HG03457 (cell line): ENCODE data around the gene CDYL.

Experiments used
- ATAC-seq: cut with Tn5 transposase; IDR thresholded peaks from one replicate; pipeline ENCODE4 v1.9.1; 2021; ENCODE audit warnings: moderate number of reproducible peaks; ENCODE audit not compliant: unreplicated experiment

CDYL gene

DNA sequence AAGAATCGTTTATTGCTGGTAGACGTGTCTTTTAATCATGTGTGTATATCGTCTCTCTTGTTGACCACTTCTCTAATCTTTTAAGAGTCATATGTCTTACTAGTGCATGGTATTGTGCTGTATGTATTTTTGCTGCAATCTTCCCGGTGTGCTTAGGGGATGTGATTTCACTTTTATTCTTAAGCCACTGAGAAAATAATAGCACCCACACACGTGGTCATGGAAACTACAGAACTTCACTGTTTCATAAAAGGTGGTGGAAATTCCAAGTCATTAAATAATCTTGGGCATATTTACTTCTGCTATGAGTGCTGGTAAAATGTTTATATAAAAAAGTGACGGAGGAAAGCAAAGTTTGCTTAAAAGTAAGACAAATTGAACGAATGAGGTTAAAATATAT, 3.0 kb upstream of the CDYL start:
- ATAC-seq: no peak

DNA sequence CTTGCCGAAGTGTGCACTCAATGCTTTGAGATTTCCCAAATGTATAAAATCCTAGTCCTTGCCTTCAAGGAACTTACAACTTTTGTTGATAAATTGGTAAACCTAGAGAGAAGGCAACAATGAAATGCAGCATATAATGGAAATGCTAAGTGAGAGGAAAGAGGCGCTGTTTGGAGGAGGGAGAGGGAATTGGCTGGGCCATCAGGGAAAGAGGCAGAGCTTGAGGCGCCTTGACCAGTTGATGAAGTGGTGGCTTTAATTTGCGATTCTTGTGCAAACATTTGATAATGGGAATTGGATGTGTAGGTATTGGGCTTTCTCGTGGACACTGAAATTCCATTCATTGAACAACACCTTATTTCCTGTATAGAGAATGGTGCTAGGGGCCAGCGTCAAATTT, 1.9 kb upstream of the CDYL start:
- ATAC-seq: no peak

DNA sequence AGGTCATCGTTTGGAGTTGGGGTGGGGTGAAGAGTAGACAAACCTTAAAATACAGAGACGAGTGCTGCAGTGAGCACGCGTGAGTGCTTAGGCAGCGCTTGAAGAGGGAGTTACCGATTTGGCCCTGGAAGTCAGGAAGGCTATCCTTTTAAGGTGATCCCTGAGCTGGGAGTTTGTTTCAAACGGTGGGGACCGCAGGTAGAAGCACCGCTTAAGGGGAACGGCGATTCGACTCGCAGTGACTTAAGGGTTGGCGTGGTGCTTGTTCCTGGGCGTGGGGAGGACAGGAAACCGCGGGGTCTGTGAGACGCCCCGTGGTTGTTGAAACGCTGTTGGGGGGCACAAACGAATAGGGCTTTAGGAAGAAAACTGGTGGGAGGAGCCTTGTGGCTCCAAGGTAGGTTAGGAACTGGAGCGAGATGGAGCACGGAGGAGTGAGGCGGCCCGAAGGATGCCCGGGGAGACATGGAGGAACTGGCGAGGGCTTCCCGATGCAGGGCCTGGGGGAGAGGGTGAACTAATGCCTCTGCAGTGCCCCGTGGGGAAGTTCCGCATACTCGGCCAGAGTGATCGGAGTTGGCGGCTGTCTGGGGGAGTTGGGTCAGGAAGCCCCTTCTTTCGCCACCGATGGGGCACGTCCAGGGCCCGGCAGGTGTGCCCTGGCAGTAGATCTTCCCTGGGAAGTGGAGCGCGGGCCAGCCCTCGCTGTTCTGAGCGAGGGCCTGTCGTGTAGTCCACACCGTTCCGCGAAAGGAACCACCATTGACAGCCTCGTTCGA, 1.3 kb upstream of the CDYL start:
- no peak for ATAC-seq

DNA sequence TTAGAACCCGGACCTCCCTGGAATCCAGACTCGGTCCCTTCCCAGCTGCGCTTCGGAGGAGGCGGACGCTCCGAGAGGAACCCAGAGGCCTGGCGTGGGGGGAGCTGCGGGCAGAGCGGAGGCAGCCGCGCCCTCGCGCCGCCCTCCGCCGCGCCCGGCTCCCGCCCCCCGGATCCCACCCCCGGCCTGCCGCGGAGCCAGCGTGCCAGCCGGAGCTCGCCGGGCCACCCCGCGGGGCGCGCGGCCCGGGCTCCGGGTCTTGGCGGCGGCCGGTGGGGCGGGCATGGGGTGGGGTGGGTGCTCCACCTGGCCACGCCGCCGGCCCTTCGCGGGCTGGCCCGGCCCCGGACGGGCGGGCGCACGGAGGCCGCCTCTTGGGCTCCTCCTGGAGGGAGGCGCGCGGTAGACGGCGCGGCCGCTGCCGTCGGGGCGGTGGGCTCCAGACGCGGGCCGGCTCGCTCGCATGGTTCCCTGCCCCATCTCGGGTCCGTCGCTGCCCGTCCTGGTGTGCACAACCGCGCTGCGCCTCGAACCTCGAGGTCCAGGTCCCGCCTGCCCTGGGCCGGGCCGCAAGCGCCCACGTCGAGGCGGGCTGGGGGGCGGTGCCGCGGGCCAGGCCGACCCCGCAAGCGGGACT, 592 bp upstream of the CDYL start:
- peak; percentile 33 for ATAC-seq

DNA sequence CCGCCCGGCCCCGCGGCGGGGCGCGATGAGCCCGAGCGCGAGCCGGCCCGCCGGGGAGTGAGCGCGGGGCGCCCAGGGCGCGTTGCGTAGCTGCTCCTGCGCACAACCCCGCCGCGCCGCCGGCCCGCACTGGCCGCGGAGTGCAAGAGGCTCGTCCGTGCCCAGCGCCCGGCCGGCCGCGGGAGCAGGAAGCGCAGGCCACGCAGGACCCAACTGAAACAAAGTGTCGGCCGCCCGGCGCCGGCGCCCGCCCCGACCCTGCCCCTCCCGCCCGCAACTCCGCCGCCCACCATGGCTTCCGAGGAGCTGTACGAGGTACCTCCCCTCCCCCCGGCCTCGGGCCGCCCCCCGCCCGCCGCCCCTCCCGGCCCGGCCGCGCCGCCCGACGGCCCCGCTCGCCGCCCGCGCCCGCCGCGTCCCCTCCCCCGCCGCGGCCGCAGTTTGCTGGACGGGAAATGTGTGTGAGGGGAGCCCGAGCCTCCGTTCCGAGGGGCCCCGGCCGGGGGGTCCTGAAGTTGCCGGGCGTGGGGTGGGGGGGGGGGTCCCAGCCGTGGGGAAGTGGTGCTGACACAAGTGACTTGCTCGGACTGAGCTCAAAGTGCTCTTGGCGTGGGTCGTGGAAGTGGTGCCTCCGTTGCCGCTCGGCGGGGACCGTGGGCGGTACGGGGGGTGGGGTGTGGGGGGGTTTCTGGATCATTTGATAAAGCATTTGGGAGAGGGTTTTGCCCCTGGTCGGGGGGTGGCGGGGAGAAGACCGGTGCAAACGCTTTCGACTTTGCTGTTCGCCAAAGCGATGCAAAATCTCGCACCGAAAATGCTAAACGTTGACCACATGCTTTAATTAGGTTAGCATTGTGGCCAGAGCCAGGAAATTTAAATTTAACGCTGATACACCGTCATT, 539 bp downstream of the CDYL start:
- no peak for ATAC-seq

DNA sequence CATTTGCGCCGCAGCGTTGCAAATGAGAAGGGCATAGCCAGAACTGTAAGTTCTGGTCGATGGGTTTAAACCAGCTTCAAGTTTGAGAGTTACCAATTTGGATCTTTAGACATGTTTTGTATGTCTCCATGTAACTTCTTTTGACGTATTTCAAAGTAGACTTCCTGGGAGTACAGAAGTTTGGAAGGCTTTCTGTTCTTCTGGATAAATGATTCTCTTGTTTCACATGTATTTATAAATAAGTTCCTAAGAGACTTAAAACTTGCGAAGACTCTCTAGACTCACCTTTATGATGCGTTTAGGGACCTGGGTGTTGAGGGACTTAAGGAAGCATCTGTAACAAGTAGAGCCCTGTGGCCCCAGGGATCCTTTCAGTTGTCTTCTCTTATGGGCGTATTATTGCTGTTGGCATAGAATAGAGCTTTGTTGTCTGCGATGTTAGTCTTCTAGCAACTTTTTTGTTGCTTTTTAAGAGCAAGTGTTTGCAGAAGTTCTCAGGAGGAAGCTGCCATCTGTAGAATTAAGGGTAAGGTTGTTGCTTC, 1.3 kb downstream of the CDYL start:
- no peak for ATAC-seq

DNA sequence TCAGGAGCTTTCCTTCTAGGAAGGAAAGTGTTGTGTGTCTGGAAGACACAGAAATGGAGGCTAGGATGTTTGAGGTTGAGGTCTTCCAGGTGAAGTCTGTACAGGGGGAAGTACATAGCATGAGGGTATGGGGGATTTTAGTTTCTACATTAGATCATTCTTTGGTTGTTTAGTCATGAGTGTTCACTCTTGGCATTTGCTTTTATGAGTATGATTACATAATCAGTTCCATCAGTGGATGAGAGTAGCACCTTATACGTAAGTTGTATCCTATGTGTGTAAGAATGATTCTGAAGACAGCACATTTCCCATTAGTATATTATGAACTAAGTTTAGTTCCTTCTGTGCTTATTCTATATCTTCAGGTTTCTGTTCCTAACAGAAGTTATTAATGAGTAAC, 1.9 kb downstream of the CDYL start:
- no peak for ATAC-seq

DNA sequence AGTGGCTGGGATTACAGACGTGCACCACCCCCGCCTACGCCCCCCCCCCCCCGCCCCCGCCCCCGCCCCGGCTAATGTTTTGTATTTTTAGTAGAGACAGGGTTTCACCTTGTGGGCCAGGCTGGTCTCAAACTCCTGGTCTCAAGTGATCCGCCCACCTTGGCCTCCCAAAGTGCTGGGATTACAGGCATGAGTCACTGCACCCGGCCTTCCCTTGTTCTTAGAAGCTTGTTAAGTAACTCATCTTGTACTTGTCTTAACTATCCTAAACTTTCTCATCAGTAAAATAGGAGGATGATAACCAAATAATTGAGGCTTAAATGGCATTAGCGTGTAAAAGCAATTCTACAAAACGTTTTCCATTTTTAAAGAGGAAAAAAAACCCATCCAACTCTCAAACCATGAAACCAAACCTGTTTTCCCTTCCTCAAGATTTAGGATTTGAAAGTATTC, 4.2 kb downstream of the CDYL start:
- ATAC-seq: no peak

DNA sequence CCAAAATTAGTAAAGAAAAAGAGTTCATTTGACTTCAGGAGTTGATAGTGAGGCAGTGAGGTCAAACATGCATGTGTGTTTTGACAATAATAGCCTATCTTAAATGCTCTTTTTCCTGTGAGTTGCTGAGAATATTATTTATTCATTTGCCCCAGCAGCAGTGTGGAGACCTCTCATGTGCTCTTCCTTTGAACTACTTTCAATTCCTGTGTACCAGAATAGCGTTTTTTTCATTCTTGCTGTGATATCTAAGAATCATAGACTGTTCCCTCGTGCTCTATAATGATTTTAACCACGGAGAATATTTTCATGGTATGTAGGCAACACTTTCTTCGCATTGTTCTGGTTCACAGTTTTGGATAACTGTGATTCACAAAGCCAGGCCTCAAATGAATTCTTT, 5.2 kb downstream of the CDYL start:
- ATAC-seq: no peak

DNA sequence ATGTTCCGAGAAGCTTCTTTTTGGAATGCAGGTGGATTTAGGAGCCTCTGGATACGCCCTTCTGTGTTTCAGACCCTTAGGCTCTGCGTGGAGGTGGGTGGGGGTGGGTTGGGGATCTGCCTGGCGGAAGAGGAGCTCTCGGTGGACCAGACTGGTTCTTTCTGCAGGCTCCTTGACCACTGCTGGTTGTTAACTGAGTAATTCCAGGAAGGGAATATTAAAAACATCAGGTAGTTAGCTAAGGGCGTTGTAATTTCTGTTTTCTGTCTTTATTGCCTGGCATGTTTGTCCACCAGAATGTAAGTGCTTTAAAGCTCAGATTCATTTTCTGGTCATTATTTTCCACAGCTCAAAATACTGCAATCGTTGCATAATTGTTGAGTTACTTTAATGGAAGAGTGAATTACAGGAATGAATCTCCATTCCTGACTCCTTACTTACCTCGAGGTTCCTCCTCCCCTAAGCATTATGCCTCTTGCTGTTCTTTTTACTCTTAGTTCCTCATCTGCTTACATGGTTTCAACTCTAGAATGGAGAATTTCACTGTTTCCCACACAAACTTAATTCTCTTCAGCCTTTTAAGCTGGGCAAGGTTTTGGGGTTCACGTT, 5.9 kb downstream of the CDYL start:
- no peak for ATAC-seq

DNA sequence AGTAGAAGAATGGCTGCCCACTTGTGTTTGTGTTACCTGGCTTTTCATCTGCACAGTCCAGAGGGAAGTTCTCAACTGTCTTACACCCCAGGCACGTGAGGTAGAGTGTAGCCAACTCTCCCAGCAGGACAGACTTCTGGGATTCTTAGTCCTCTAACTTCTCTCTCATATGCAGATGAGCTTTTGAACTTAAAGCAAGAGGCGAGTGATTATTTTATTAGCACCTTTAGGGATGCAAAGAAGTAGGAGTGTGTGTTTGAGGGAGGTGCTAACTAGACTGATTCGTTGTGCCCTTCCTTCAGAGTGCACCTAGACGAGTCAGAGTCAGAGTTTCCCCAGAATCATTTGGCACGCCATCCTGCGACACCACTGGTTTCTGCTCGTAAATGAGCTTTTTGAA, 10.8 kb downstream of the CDYL start:
- ATAC-seq: no peak

DNA sequence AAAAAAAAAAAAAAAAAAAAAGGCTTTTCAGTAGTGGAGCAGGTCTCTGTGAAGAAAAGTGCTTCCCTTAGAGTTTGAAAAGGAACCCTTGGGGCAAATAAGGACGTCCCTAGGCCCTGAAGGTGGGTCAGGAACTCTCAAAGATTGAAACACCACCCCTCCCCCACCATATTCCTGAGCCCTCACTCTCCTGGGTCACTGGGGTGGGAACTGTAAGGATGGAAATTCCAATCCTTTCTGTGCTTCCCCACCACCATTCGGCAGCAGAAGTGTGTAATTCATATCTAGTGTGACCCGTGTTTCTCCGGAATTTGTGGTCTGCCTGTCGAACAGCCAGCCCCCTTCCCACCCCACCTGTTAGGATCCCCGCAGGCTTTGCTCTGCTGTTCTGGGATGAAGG, 12.3 kb downstream of the CDYL start:
- ATAC-seq: no peak

DNA sequence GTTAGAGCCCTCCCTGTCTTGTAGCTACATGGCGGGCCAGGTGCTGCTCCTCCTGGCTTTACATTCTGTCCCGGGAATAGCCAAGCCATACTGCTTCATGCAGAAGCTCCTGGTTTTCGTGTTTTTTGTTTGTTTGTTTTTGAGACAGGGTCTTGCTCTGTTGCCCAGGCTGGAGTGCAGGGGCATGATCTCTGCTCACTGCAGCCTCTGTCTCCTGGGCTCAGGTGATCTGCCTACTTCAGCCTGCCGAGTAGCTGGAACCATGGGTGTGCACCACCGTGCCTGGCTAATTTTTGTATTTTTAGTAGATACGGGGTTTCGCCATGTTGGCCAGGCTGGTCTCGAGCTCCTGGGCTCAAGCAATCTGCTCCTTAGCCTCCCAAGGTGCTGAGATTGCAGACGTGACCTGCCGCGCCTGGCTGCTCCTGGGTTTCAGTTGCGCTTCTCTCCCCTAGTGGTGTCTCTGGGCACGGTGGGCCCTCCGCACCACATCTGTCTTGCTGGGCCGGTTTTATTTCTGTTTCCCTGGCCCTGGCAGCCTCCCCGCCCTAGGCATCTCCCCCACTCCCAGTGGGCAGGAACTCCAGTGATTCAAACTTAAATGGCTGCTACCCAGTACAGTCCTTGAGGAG, 12.9 kb downstream of the CDYL start:
- peak; percentile 87 for ATAC-seq

DNA sequence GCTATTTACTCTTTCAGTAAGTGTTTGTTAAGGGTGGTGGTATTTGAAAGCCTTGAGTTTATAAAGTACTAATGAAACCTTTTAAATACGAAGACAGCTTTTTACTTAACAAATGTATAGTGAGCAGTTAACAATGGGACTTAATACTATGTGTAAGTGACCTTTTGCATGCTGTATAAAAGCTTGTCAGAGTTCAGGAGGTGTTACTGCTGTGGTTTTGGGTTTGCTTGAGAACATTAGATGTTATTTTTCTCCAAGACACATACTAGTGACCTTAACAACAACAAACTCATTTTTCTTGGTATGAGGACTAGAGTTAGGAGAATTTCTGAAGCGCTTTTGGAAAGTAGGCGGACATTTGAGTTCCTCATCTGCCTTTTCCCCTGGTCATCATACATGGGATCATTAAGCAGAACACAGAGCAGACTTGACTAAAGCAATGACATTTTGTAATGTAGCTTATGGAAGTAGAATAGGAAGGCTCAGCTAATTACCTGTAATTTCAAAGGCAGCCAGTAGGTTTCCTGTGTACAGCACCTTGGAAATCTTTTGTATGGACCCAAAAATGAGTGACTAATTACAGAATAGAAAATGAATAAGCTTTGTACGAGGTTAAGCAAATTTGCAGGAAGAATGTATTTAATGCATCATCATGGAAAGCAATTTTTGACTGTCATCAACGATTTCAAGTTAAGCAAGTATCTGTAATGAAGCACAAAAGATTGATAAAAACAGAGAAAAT, 14.1 kb downstream of the CDYL start:
- no peak for ATAC-seq

DNA sequence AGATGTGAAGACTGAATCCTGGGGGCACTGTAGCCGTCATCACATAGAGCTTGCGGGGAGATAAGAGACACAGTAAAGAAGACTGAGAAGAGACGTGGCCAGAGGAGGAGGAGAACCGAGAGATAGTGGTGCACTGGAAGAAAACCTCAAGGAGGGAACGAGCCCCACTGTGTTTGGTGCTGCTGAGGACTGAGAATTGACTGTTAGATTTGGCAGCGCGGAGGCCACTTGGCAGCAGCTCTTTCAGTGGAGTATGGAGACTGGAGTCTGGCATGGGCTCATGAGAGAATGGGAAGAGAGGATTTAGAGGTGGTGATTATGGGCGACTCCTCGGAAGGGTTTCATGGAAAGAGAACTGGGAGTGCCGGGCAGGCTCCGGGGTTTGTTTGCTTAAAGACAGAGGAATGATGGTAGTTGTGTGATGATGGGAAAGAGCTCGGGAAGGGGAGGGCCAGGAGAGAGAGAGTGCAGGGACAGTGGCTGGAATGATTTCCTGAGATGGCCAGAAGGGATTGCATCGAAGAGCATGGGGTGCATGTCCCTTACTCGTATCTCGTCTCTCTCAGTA, 18.0 kb downstream of the CDYL start:
- ATAC-seq: no peak

DNA sequence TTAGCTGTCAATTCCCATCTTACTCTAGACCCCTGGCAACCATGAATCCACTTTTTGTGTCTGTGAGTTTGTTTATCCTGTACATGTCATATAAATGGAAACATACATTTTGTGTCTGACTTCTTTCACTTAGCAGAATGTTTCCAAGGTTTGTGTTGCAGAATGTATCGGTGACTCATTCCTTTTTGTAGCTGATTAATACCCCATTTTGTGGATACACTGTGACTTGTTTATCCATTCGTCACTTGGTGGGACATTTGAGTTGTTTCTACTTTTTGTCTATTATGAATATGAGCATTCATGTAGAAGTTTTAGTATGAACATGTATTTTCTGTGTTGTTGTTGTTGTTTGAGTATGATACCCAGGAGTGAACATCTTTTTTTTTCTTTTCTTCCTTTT, 21.4 kb downstream of the CDYL start:
- no peak for ATAC-seq

DNA sequence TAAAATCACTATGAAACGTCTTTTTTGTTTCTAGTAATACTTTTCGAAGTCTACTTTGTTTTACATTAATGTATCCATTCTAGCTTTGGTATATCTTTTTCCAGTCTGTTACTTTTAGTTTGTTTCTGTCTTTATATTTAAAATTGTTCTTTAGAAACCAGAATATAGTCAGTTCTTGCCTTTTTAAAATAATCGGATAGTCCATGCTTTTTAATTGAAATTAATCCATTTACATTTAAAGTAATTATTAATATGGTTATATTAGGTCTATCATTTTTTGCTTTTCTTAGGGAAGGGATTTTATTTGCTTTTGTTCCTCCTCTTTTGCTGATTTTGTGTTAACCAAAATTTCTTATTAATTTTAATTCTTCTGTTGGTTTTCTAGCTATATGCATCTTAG, 23.7 kb downstream of the CDYL start:
- ATAC-seq: no peak

DNA sequence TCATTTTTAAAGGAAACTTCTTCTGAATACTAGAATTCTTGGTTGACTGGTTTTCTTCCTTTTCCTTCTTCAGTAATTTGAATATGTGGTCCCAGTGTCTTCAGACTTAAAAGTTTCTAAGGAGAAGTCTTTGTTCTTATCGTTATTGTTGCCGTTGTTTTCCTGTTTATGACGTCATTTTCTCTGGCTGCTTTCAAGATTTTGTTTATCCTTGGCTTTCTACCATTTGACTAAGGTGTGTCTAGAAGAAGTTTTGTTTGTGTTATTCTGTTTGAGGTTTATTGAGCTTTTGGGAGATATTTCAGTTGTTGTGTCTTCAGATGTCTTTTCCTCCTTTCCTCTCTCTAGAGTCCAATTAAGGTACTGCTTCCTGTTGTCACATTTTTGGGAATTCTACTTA, 24.5 kb downstream of the CDYL start:
- ATAC-seq: no peak

DNA sequence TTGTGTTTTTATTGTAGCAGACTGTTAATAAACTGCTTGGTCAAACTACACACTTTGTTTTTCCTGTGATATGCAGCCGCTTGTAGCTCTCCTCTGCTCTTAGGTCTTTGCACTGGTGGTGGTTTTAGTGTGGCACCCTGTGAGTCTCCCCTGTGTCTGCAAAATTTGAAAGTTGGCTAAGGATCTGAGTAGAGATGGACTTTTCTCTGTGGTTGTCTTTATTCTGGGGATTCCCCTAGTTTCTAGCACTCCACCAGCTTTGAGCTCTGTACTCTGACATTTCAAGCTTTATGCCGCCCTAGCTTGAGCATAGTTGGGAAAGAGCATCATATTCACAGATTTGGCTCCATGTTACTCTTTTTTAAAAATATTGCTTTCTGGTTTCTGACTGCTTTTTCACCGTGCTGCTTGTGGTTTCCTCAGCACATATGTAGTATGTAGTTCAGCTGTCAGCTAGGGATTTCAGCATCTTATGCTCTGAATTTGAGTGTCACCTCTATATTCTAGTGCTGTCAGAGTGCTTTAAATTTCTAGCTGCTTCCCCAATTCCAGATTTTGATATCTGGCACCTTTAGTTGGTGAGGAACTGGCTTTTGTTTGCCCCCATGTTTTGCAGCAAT, 25.4 kb downstream of the CDYL start:
- ATAC-seq: peak; percentile 62
